Stimulated activated naive CD8-positive, alpha-beta T cell treated with anti-CD3 and anti-CD28 coated beads, Interleukin-15, Interleukin-2, amounts not matched to agents 100 ng/mL and 50 ng/mL, for 24 hours (primary cell): ENCODE results near the gene CDC6.
A peak's percentile ranks its signal among the peaks of the same experiment; 100 is the strongest.

Experiments
- H3K27ac Mint-ChIP-seq: one replicate; pipeline ENCODE4 v1.8.0; 2021; ENCODE audit warnings: mild to moderate bottlenecking, mixed read lengths
- H3K27me3 Mint-ChIP-seq: one replicate; pipeline ENCODE4 v1.8.0; 2021; ENCODE audit warnings: mixed read lengths
- H3K36me3 Mint-ChIP-seq: one replicate; pipeline ENCODE4 v1.8.0; 2021; ENCODE audit warnings: low read depth, mixed read lengths
- H3K4me1 Mint-ChIP-seq: one replicate; pipeline ENCODE4 v1.8.0; 2021; ENCODE audit warnings: low read depth, mixed read lengths
- H3K4me3 Mint-ChIP-seq: one replicate; pipeline ENCODE4 v1.8.0; 2021; ENCODE audit warnings: mild to moderate bottlenecking, mixed read lengths
- H3K9me3 Mint-ChIP-seq: one replicate; pipeline ENCODE4 v1.8.0; 2021; ENCODE audit warnings: mixed read lengths

Gene CDC6

DNA sequence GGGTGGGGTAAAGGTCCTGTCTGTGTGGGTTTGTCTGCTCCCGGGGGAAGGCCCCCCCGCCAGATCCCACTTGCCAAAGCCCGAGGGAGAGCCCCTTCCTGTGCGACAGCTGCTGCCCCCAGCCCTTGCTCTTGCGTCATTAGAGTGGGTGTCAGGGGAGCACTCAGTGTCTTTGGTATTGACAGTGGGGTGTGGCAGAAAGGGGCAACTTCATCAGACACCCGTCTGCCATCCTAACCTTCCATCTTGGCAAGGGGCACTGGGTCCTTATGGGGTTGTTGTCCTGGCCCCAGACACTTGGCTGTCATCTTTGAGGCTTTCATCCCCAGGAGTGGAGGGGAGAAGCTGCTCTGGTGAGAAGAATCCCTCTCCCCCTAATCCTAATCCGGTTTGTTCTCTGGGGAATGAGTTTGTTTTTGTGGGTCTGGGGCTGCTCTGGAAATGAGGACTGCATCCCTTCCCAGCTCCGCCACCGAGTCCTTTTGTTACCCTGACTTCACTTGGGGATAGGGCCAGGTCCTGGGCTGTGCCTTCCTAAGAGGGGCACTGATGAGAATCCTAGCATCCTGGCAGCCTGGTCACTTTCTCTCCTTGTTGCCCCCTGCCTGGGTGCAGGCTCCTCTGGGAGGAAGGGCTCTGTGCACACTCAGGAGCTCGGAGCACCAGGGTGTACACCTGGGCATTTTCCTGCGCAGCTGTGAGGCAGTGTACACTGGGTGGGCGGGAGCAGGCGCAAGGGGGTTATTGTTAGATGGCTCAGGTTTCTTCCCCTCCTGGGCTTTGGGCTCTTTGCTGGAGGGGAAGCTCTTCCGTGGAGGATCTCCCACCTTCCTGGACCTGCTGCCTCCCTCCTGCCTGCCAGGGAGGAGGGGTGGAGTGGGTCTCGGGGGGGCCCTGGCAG, 55.8 kb downstream of the CDC6 start:
- Mint-ChIP-seq H3K36me3 (peaks cover 16% of the 10 kb centered on the region), H3K27ac (peak overlapping the region; percentile 67), H3K4me1 (peaks cover 89% of the 10 kb centered on the region), H3K27me3 (no peaks in the 10 kb centered on the region), H3K9me3 (no peaks in the 10 kb centered on the region), H3K4me3 (peak overlapping the region; percentile 68)

GRCh38 chr17:40344421-40345160, 56.9 kb downstream of the CDC6 start:
- H3K9me3 Mint-ChIP-seq: no peaks in the 10 kb centered on the region
- H3K4me1 Mint-ChIP-seq: peaks cover 85% of the 10 kb centered on the region
- peak overlapping the region; percentile 8 for H3K27ac Mint-ChIP-seq
- peaks cover 21% of the 10 kb centered on the region for H3K36me3 Mint-ChIP-seq
- H3K27me3 Mint-ChIP-seq: no peaks in the 10 kb centered on the region
- peak overlapping the region; percentile 57 for H3K4me3 Mint-ChIP-seq

- no peaks in the 10 kb centered on the region for H3K27me3 Mint-ChIP-seq
- peak overlapping the region; percentile 26 for H3K27ac Mint-ChIP-seq
- H3K9me3 Mint-ChIP-seq: no peaks in the 10 kb centered on the region
- peak overlapping the region; percentile 57 for H3K4me3 Mint-ChIP-seq
- peaks cover 79% of the 10 kb centered on the region for H3K4me1 Mint-ChIP-seq
- H3K36me3 Mint-ChIP-seq: peaks cover 20% of the 10 kb centered on the region
Measured at GRCh38 chr17:40345161-40345993, 57.7 kb downstream of the CDC6 start.

DNA sequence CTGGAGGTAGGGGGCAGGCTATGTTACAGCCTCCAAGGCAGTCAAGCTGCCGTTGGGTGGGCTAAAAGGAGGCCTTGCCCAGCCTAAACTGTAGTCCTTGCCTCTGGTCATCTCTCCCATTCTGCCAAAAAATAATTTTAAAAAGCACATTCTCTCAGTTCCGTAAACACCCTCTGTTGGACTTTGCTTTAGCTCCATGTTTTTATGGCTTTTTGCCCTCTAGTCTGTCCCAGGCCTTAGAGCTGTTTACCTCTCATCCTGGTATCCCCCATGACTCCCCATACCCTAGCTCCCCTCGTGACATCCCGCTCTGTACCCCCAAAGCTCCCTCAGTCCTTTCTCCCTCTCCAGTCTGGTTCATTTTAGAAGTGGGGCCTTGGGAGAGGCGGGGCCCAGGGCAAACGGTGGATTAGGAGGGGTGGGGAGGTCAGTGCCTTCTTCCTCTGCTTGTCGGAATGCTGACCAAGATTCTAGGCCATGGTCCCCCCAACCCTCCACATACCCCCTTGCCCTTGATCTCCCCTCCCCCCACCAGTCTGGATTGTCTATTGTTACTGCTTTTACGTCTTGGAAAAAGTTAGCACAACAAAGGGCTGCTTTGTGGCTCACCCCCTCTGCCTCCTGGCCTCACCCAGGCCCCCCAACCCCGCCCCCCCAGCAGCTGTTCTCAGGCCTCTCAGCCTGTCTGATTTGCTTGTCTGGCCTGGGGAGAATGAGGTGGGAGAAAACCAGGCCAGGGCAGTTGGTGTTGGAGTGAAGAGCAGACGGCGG, 58.5 kb downstream of the CDC6 start:
- peak overlapping the region; percentile 26 for H3K27ac Mint-ChIP-seq

DNA sequence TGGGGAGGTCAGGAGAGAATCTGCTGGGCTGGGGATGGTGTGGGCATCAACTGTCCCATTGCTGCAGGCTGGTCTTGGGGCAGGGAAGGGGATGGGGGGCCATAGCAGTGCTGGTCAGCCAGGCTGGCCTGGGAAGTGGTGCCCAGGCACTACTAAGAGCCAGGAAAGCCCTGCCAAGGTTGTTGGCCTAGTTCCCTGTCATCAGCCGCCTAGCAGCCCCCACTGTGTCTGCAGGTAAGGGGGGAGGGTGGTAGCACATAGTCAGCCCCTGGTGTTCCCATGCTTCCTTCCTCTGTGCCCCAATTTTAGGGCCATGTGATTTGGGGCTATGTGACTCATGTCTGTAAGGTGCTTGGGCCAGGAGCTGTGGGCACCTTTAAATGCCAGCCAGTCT, 59.1 kb downstream of the CDC6 start:
- peaks cover 71% of the 10 kb centered on the region for H3K4me1 Mint-ChIP-seq
- peak overlapping the region; percentile 74 for H3K27ac Mint-ChIP-seq
- H3K9me3 Mint-ChIP-seq: no peaks in the 10 kb centered on the region
- peaks cover 16% of the 10 kb centered on the region for H3K36me3 Mint-ChIP-seq
- H3K4me3 Mint-ChIP-seq: peak overlapping the region; percentile 5
- H3K27me3 Mint-ChIP-seq: no peaks in the 10 kb centered on the region

More for the DNA sequence above, 58.5 kb downstream of the CDC6 start:
- no peak overlapping the region for H3K4me3 Mint-ChIP-seq
- no peaks in the 10 kb centered on the region for H3K9me3 Mint-ChIP-seq
- H3K27me3 Mint-ChIP-seq: no peaks in the 10 kb centered on the region
- H3K4me1 Mint-ChIP-seq: peaks cover 73% of the 10 kb centered on the region
- H3K36me3 Mint-ChIP-seq: peaks cover 17% of the 10 kb centered on the region

- H3K9me3 Mint-ChIP-seq: no peaks in the 10 kb centered on the region
- H3K27me3 Mint-ChIP-seq: no peaks in the 10 kb centered on the region
- H3K27ac Mint-ChIP-seq: peak overlapping the region; percentile 68
- H3K4me3 Mint-ChIP-seq: peak overlapping the region; percentile 5
- H3K36me3 Mint-ChIP-seq: peaks cover 21% of the 10 kb centered on the region
- peaks cover 71% of the 10 kb centered on the region for H3K4me1 Mint-ChIP-seq
Measured at GRCh38 chr17:40347319-40348135, 59.8 kb downstream of the CDC6 start.

DNA sequence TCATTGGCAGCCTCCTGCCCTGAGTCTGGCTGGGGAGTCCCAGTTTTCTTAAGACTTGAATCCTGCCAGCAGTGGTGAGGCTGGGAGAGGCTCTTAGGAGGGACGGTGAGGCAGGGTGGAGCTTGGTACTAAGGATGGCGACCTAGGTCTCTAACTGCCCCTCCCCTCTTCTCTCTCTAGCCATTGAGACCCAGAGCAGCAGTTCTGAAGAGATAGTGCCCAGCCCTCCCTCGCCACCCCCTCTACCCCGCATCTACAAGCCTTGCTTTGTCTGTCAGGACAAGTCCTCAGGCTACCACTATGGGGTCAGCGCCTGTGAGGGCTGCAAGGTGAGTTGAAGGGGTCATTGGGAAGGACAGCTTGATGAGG, 60.4 kb downstream of the CDC6 start:
- Mint-ChIP-seq H3K27me3 (no peaks in the 10 kb centered on the region), H3K4me1 (peaks cover 71% of the 10 kb centered on the region), H3K9me3 (no peaks in the 10 kb centered on the region), H3K4me3 (no peak overlapping the region), H3K27ac (peak overlapping the region; percentile 68), H3K36me3 (peaks cover 27% of the 10 kb centered on the region)

GRCh38 chr17:40348562-40349476, 61.1 kb downstream of the CDC6 start:
- H3K36me3 Mint-ChIP-seq: peaks cover 27% of the 10 kb centered on the region
- H3K4me1 Mint-ChIP-seq: peaks cover 64% of the 10 kb centered on the region
- peak overlapping the region; percentile 71 for H3K27ac Mint-ChIP-seq

GRCh38 chr17:40349477-40349894, 61.8 kb downstream of the CDC6 start:
- no peaks in the 10 kb centered on the region for H3K9me3 Mint-ChIP-seq
- peaks cover 27% of the 10 kb centered on the region for H3K36me3 Mint-ChIP-seq
- H3K27me3 Mint-ChIP-seq: no peaks in the 10 kb centered on the region
- peaks cover 58% of the 10 kb centered on the region for H3K4me1 Mint-ChIP-seq
- H3K27ac Mint-ChIP-seq: no peak overlapping the region
- H3K4me3 Mint-ChIP-seq: no peak overlapping the region

More at GRCh38 chr17:40348562-40349476, 61.1 kb downstream of the CDC6 start:
- Mint-ChIP-seq H3K4me3 (no peak overlapping the region), H3K27me3 (no peaks in the 10 kb centered on the region), H3K9me3 (no peaks in the 10 kb centered on the region)

DNA sequence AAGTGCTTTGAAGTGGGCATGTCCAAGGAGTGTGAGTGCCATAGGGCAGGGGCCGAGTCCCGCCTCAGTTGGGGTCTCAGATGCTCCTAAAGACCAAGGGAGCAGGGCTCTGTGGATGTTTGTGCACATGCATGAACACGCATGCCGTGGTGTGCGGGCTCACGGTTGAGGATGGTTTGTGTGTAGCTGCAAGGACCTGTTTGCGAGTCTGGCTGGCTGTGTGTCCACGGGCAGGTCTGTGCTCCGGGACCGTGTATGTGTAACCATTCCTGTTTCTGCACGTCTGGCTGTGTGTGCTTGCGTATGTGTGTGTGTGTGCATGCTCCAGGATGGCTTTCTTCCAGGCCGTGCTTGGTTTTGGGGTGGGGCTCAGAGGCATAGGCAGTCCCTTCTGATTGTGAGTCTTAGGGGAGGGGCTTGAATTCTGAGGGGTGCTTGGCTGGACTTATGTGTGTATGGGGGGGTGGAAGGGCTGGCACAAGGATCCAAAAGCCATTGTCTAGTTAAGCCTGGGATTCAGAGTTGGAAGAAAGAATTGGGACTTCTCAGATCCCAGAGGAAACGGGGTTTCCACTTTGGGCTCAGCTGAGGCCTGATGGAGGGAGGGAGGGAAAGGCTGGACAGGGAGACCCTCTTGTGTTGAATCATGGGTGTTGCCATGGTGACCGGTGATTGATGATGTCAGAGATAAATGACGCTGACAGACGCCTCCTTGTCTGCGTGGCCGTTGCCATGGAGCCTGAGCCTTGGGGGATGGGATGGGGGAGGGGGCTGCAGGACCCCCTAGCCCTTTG, 62.4 kb downstream of the CDC6 start:
- Mint-ChIP-seq H3K27me3 (no peaks in the 10 kb centered on the region), H3K27ac (peak overlapping the region; percentile 21), H3K4me1 (peaks cover 52% of the 10 kb centered on the region), H3K9me3 (no peaks in the 10 kb centered on the region), H3K4me3 (no peak overlapping the region), H3K36me3 (peaks cover 27% of the 10 kb centered on the region)

GRCh38 chr17:40350689-40351358, 63.1 kb downstream of the CDC6 start:
- Mint-ChIP-seq H3K27ac (no peak overlapping the region), H3K4me3 (no peak overlapping the region), H3K36me3 (peaks cover 27% of the 10 kb centered on the region), H3K27me3 (no peaks in the 10 kb centered on the region), H3K9me3 (no peaks in the 10 kb centered on the region), H3K4me1 (peaks cover 44% of the 10 kb centered on the region)
